Measurements from ENCODE around the gene TMEM119.
"Not testable (repeated sequence)": the region's sequence is repeated elsewhere in the genome, so short reads cannot be mapped to it uniquely, and the experiment has no call there.

Gene TMEM119

GRCh38 chr12:108634341-108634751, 36.5 kb upstream of the TMEM119 start:
- DNase-seq = no peak

GRCh38 chr12:108633534-108634248, 35.8 kb upstream of the TMEM119 start, which contains the start of gene SELPLG:
Gene SELPLG, minus strand, starts transcription at chr12:108633894. Its CDS starts 9,587 bp downstream, at chr12:108624307.
- DNase-seq = no peak

DNA sequence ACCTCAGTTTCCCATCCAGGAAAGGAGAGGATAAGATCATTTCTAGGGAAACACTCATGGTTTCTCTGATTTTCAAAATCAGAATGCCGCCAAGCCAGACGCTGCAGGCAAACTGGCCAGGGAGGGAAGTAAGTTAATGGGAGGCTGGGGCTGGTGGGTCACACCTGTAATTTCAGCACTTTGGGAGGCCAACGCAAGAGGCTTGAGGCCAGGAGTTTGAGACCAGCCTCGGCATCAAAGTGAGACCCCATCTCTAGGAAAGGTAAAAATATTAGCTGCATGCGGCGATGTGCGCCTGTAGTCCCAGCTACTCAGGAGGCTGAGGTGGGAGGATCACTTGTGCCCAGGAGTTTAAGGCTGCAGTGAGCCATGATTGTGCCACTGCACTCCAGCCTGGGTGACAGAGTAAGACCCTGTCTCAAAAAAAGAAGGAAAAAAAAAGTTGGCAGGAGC, 35.2 kb upstream of the TMEM119 start:
- no peak for DNase-seq

- DNase-seq = not testable (repeated sequence)
These were observed 33.4 kb upstream of the TMEM119 start for GRCh38 chr12:108631261-108631660.

GRCh38 chr12:108630481-108631207, 32.8 kb upstream of the TMEM119 start:
- peak; percentile 62 for DNase-seq

GRCh38 chr12:108629824-108630476, 32.1 kb upstream of the TMEM119 start:
- DNase-seq = peak; percentile 84

DNA sequence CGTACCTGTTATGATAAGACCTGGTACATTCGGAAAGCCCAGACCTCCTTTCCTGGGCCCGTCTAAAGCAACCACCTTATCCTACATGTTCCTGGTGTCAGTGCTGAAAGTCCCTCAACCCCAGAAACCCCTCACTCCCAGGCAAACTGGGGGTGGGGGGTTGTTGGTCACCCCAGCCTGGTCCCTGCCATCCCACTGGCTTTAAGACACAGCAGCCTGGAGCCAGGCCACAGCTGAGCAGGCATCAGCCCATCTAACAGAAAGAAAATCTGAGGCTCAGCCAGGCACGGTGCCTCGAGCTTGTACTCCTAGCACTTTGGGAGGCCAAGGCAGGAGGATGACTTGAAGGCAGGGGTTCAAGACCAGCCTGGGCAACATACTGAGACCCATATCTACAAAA, 31.3 kb upstream of the TMEM119 start:
- DNase-seq = no peak

DNA sequence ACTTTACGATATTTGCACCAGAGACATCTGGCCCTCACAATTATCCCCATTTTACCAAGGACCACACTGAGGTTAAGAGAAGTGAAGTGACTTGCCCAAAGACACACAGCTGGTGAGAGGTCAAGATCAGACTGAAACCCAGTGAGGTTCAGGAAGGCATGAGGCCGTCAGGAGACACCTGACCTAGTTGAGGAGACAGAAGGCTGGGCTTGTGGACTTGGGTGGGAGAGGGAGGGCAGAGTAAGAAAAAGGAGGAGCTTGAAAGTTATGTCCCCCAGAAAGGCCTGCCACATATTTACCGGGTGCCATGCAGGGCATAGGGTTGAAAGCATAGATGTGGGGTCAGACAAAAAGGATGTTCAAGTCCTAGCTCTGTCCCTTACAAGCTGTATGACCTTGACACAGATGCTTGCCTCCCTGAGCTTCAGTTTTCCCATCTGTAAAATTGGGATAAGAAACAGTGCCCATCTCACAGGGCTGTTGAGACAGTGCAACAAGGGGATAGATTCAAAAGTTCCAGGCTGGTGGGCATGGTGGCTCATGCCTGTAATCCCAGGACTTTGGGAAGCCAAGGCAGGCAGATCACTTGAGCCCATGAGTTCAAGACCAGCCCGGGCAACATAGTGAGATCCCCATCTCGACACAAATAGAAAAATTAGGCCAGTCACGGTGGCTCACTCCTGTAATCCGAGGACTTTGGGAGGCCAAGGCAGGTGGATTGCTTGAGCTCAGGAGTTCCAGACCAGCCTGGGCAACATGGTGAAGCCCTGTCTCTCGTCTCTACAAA, 29.4 kb upstream of the TMEM119 start:
- DNase-seq = no peak

DNA sequence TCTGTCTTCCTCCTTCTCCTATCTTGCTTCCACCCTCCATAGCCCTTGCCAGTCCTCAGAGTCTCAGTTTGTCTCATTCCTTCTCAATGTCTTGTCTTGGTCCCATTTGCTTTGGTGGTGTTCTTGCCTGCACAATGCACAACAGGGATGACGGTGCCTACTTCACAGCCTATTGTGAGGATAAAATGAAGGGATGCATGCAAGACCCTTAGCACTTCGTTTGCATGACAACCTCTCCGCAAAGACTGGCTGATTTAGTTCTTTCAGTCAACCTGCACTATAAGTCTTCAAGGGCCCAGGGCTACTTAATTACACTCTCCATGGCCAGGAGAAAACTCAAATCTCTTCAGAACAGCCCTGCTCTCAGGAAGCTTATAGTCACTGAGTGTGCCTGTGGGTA, 27.3 kb upstream of the TMEM119 start:
- no peak for DNase-seq

- DNase-seq = no peak
These were observed 25.7 kb upstream of the TMEM119 start for GRCh38 chr12:108623577-108623976.

DNA sequence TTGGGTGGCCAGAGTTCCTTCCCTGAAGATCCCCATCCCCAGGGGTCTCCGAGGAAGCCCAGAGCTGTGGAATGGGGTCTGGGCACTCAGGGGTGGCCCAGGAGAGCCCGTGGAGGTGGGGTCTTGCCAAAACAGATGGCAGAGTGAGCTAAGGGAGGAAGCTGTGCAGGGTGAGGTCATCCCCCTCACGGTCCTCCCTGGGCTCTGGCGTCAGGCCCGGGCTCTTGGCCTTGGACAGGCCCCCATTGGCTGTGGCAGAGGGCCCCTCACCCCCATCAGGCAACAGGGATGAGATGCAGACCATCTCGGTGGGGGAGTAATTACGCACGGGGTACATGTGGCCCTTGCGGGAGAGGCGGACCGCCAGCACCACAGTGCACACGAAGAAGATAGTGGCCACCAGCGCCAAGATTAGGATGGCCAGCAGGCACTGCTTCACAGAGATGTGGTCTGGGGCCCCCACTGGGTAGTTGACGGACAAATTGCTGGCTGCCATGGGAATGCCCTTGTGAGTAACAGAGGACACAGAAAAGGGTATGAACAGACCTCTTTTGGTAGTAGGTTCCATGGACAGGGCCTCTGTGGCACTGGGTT, 25.1 kb upstream of the TMEM119 start:
- DNase-seq = no peak

DNA sequence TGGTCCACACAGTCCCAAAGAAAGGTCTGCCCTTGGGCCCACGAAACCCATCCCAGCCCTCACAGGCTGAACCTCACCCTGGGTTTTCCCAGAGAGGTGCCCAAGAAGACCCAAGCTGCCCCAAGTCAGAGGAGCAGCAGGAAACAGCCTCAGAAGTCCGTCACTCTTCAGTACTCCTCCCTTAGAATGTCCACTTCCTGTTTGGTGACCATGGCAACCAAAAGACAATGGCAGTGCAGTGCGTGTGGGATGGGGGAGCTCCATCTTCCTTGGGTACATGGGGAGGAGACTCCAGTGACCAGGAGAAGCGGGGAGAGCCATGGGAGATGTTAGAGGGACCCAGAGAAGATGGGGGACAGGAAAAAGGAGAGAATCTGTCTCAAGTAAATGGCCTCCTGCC, 24.5 kb upstream of the TMEM119 start:
- peak; percentile 56 for DNase-seq

DNA sequence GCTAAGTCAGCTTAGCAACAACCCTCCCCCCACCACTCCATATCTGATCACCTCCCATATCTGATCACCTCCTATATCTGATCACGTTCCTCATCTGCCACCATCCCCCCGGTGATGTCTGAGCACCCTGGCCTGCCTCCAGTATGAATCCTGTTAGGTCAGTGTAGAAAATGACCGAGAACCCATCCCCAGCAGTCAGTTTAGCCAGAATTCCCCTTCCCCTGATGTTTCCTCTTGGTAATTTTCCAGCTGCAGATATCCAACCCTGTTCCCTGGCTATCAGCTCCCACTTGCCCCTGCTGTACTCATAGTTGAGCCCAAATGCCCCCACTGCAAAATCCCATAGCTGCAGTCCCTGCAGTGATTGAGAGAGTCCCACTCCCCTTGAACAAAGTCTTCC, 23.3 kb upstream of the TMEM119 start:
- no peak for DNase-seq

DNA sequence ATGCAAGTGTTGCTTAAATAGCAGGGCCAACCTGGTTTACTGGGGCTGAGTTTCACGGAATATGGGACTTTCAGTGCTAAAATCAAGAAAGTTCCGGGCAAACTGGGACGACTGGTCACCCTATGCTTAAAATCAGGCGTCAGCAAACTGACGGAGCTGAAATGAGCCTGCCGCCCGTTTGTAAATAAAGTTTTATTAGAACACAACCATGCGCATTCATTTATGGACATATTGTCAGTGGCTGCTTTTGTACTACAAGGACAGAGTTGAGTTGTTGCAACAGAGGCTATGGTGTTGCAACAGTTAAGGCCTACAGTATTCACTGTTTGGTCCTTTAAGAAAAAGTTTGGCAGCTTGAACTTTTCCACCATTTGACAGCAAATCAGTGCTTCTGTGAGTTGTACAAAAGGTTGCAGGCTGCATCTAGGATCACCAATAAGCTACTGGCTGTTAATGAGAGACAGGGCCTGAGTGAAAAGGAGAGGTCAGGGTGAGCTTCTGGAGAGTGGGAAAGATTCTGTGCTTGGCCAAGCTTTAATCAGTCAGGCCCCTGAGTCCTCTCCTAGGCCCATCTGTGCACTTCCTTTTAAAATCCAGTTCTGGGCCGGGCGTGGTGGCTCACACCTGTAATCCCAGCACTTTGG, 22.5 kb upstream of the TMEM119 start:
- DNase-seq = peak; percentile 56

- no peak for DNase-seq
These were observed 21.7 kb upstream of the TMEM119 start for GRCh38 chr12:108619369-108620160.

- not testable (repeated sequence) for DNase-seq
These were observed 21.0 kb upstream of the TMEM119 start for GRCh38 chr12:108618953-108619274.

DNA sequence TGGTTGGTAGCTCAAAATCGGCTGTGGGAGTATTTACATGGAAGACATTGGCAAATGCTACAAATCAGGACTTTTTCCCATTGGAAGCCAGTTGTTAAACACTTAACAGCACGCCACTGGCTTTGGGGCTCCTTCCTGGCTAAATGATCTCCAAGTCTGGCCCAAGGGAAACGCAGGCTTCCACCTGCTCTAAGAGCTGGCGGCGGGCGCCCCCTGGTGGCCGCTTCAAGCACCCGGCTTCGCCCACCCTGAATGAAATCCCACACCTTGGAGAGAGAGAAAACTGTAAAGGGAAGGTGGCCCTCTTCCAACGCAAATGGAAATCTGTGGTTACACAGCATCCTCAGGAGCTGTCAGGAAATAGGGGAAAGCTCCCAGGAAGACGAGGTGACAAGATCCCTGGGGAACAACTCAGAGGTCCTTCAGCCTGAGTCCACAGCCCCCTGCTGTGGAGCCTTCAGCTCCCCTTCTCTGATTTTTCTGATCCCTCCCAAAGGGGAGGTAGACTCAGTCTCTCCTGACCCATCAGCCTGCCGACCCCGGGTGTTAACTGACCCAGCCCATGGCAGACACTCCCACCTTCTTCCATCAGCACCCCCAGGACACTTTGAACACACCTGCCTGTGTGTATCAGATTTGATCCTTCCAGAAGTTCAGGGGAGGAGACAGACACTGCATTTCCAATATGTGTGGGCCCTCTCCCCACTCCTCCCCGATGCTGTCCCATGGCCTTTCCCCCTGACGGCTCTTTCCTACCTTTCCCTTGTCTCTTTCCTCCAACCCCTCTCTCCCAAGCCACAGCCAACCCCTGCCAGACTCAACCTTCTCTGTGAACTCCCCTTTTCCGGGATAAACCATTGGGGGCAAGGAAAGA, 20.4 kb upstream of the TMEM119 start:
- peak; percentile 82 for DNase-seq

DNA sequence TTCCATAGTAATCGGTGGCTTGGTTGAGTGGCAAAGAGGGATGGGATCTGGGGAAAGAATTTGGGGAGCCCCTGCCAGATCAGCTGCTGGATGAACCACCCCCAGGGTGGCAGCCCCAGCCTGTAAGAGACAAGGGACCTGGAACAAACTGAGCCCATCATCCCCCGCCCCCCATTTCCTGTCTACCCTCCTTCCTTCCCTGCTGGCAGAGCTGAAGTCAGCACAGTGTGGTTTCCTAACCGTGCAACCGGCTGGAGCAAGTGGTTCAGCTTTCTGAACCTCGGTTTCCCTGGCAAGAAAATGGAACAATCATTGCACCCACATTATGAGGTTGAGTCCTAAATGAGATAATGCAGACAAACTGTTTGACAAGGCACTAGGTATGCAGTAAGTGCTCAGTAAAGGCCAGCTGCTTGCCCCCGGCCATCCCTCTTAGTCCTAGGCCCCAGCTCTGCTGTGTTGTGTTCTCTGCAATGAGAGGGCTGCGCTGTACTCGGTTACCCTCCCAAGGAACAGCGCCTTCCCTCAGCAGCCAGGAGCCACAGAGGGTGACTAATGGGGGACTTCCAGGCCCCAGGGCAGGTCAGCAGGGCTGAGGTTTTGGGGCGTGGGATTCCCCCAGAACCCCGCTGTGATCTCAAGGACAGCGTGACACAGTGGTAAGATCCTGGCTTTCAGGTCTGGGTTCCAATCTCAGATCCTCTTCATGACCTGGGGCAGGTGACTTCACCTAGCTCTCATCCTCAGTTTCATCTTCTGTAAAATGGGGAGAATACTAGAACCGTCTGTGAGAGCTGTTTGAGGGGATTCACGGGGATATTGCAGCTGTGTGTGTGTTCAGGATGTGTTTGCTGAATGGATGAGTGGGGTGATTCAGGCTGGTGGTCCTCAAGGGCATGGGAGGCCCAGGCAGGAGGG, 19.3 kb upstream of the TMEM119 start:
- no peak for DNase-seq

DNA sequence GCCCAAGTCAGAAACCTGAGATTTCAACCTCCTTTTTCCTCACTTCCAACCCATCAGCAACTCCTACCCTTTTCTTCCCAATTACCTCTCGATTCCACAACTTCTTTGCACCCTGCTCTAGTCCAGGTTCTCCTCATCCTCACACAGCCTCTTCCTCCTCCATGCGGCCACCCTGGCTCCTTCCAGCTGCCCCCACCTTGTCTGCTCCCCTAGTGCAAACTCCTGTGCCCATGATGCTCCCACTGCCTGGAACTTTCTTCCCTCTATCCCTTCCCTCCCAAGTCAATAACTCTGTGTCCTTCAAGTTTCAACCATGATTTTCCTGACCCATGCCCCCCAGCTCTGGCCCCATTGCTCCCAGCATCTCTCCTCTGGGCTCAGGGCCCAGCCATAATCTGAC, 18.5 kb upstream of the TMEM119 start:
- DNase-seq = no peak
